HG03135 (cell line): ENCODE measurements around the gene TAF1C.
"Not testable (repeated sequence)": the region's sequence is repeated elsewhere in the genome, so short reads cannot be mapped to it uniquely, and the experiment has no call there.

Experiments
- ATAC-seq: cut with Tn5 transposase; IDR thresholded peaks from one replicate; pipeline ENCODE4 v1.9.1; 2021; ENCODE audit warnings: mild to moderate bottlenecking, moderate library complexity; ENCODE audit not compliant: unreplicated experiment

Gene TAF1C, protein sequence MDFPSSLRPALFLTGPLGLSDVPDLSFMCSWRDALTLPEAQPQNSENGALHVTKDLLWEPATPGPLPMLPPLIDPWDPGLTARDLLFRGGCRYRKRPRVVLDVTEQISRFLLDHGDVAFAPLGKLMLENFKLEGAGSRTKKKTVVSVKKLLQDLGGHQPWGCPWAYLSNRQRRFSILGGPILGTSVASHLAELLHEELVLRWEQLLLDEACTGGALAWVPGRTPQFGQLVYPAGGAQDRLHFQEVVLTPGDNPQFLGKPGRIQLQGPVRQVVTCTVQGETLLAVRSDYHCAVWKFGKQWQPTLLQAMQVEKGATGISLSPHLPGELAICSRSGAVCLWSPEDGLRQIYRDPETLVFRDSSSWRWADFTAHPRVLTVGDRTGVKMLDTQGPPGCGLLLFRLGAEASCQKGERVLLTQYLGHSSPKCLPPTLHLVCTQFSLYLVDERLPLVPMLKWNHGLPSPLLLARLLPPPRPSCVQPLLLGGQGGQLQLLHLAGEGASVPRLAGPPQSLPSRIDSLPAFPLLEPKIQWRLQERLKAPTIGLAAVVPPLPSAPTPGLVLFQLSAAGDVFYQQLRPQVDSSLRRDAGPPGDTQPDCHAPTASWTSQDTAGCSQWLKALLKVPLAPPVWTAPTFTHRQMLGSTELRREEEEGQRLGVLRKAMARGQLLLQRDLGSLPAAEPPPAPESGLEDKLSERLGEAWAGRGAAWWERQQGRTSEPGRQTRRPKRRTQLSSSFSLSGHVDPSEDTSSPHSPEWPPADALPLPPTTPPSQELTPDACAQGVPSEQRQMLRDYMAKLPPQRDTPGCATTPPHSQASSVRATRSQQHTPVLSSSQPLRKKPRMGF

GRCh38 chr16:84186685-84187437, at the start of gene TAF1C:
TSS of gene TAF1C (minus strand) at chr16:84187057. CDS start at chr16:84184988, 2,069 bp downstream.
- peak; percentile 82 for ATAC-seq

GRCh38 chr16:84234321-84235241, 47.7 kb upstream of the TAF1C start:
- ATAC-seq = no peak

GRCh38 chr16:84233748-84234147, 46.9 kb upstream of the TAF1C start:
- ATAC-seq = no peak

DNA sequence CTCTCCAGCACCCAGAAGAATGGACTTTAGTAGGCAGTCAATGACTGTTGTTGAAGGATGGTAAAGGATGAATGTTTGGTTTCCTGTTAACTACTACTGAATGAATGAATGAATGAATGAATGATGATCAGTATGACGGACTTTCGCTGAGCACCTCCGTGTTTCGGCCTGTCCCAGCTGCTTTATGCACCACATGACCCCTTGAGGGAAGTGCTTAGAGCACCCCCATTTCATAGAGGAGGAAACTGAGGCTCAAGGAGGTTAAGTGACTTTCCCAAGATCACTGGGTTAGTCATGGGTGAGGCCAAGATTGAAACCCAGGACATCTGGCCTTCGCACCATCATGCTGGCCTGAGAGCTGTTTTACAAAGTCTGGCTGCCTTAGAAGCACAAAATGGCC, 46.1 kb upstream of the TAF1C start:
- ATAC-seq = no peak

DNA sequence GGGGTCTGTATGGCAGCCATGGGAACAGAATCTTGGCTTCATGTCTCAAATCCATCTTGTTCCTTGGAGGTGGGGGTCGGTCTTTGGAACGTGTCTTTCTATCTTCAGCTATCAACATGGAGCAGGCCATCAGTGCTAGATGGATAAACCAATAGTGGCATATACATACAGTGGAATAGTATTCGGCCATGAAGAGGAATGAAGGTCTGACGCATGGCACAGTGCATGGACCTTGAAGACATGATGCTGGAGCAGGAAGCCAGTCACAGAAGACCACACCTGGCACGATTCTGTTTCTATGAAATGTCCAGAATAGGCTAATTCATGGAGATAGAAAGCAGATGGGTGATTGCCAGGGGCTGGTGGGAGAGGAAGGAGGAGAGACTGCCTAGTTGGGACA, 45.2 kb upstream of the TAF1C start:
- ATAC-seq = no peak

DNA sequence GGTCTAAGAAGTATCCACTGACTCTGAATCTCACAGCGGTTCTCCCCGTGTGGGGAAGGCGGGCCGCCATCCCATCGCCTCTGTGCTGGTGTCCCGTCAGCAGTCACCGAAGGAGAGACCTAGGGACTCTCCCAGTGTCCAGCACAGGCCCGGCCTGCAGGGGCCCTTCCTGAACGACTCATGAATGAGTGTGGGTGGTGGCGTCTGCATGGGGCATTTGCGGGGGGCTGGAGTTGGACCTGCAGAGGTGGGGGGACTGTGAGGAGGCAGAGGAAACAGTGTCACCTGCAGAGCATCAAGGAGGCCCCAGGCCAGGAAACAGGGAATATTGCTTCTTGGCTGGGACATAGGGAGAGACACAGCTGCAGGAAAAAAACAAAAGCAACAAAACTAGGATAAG, 42.6 kb upstream of the TAF1C start:
- ATAC-seq = no peak

DNA sequence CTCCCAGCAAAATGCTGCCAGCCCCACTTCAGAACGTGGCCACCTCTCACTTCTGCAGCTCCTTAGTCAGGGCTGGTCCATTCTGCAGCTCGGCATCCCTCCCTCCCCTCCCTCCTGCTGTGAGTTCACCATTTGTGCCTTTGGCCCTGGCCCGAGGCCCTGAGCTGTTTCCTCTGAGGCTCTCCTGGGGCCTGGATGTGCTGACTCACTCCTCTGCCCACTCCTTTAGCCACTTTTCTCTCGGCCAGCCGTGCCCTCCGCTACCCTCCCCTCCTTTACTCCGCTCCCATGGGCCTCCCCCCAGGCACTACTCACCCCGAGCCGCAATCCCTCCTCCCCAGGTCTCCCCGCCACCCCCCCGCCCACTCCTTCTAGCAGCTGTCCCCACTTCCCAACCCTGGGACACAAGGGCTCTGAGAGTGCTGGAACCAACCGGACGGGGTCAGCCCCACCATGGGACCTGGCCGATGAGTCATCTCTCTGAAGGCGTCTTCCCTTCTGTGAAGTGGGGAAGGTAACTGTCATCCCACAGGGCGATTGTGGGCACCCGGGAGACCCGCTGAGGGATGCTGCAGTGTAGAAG, 41.5 kb upstream of the TAF1C start:
- no peak for ATAC-seq

DNA sequence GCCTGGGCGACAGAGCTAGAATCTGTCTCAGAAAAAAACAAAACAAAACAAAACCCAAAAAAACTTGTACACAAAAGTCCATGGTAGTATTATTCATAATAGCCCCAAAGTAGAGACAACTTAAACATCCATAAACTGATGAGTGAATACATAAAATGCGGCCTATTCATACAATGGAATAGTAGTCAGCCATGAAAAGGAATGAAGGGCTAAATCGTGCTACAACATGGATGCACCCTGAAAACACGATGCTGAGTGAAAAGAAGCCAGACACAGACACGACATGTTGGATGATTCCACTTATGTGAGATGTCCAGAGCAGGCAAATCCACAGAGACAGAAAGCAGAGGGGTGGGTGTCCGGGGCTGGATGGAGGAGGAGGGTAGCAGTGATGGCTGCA, 40.7 kb upstream of the TAF1C start:
- ATAC-seq = no peak

DNA sequence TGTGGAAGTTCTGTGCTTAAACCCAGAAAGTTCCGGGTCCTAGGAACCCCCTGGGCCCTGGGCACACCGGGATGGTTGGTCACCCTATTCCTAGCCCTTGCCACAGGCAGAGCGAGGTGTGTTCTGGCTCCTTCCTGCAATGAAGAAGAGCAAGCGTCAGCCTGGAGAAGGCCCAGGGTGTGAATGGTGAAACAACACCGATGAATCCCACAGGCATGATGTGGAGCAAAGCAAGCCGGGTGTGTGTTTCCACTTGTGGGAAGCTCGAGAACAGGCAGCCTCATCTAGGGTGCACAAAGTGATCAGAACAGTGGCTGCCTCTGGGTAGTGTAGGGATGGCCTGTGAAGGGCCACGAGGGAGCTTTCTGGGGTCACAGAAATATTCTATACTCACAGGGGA, 39.2 kb upstream of the TAF1C start:
- no peak for ATAC-seq

DNA sequence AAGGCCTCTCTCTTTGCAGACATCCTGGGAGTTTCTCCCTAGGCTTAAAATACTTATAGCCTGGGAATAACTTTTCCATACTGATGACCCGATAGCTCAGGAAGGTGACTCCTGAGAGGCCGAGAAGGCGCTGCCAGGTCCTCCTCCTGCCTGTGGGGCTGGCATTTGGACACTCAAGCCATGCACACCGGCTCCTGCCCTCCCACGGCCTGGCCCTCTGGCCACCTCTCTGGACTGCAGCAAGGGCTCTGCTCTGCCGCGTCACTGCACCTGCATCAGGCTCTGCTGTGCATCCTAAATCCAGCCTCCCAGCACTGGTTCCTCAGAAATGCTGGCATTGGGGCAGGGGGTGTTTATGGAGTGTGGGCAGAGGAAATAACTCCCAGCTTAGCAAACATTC, 38.7 kb upstream of the TAF1C start:
- no peak for ATAC-seq

- no peak for ATAC-seq
Measured at GRCh38 chr16:84225126-84225525, 38.3 kb upstream of the TAF1C start.

DNA sequence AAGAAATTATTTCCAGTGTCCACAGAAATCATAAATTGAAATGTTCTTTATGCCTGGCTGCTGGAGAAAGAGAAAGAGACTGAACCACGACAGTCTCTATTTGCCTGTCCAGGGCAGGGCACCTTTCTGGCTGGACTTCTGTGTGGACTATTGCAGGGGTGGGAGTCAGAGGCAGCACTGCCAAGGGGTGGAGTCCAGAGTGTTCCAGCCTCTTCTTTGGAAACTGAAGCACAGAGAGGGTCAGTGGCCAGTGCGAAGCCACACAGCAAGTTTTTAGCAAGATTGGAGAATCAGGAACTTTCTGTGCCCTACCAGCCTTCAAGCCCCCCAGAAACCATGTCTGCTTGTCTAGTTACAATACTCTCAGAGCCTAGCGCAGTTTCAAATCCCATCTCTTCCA, 37.7 kb upstream of the TAF1C start:
- ATAC-seq = no peak

DNA sequence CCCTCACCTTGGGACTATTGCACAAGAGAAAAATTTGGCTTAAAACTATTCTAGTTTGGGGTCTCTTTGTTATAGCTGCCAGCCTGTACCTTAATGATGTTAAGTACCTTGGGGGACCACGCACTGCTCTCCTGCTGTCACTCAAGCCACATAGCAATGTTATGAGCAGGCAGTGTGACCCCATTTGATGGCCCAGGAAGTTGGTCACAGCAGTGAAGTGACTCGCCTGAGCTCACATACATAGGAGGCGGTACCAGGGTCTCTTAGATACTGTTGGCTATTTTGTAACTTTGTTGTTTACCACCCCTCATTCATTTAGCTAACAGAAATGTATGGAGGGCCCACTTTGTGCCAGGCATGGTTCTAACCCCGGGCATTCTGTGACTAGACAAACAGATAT, 36.6 kb upstream of the TAF1C start:
- ATAC-seq = no peak

- ATAC-seq = no peak
Measured at GRCh38 chr16:84220851-84221250, 34.0 kb upstream of the TAF1C start.

DNA sequence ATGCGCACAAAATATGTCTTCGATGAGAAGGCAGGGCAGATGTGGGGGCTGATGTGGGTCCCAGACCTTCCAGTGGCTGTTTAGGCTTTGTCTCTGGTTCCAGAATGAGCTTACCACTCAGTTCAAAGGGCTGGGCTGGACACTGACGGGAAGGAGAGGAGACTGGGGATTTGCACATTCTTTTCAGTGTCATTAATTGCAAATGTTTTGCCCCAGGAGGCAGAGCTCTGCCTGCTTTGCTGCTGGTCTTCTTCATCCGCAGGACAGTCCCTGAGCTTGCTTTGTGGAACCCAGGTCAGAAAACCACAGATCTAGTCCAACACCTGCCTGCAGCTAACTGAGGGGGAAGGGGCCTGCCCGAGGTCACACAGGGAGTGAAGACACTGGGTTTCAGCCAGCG, 32.1 kb upstream of the TAF1C start:
- ATAC-seq = no peak

GRCh38 chr16:84218176-84218823, 31.4 kb upstream of the TAF1C start:
- no peak for ATAC-seq

DNA sequence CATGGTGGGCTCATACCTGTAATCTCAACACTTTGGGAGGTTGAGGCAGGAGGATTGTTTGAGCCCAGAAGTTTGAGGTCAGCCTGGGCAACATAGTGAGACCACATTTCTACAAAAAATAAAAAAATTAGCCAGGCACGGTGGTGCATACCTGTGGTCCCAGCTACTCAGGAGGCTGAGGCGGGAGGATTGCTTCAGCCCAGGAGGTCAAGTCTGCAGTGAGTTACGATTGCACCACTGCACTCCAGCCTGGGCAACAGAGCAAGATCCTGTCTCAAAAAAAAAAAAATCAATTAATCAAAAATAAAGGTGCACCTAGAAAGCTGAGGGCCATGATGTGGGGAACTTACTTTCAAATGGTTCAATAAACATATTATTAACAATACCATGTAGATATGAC, 29.3 kb upstream of the TAF1C start:
- ATAC-seq = not testable (repeated sequence)

DNA sequence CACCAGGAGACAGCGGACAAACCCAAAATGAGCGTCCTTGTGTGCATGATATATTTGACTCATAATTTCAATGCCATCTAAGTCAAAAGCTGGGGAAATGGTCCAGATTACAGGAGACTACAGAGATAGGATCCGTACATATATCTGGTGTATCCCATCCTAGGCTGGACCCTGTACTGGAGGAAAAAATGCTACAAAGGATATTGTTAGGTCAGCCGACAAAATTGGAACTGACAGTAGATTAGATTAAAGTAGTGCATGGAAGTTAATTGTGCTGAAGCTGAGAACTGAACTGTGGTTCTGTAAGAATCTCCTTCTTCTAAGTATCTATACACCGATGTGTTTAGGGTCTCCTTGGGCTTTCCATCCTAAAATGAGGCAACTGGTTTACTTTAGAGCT, 28.7 kb upstream of the TAF1C start:
- ATAC-seq = no peak

- no peak for ATAC-seq
Measured at GRCh38 chr16:84214451-84215066, 27.7 kb upstream of the TAF1C start.
